Activated T-helper 9 cell treated with anti-CD3 and anti-CD28 coated beads, Interleukin-2, amount 50 U/mL, for 16 hours (primary cell): ENCODE measurements around the gene CELF5.

Source experiments
- DNase-seq: peaks from one replicate; pipeline ENCODE4 v3.0.0-alpha.2; 2020; ENCODE audit warnings: low read depth

CELF5 gene

DNA sequence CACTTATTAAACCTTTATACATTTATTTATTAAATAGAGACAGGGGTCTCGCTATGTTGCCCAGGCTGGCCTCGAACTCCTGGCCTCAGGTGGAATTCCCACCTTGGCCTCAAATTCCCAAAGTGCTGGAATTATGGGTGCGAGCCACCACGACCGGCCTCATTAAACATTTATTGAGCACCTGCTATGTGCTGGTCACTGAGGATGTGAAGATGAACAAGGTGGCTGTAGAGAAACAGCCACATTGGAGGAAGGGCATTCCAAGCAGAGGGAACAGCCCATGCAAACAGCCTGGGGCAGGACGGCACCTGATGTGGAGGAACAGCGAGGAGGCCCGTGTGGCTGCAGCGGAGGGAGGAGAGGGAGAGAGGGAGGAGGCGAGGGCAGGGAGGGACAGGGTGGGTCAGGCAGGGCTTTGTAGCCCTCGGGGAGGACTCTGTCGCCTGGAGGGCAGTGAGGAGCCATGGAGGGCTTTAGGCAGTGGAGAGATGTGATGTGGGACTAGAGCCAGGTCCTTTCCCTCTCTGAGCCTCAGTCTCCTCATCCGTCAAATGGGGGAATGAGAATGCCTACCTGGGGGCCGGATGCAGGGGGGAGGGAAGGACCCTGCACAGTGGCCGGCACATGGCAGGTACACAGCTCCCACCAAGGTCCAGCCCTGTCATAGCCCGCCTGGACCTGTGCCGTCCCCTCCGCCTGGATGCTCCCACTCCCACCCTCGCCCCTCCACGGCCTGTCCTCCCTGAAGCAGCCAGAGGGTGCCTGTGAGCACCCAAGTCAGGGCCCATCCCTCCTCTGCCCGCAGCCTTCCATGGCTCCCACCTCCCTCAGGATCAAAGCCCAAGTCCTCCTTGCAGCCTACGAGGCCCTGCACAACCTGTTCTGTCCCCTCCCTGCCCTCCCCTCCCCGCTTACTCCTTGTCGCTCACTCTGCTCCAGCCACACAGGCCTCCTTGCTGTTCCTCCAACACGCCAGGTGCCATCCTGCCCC lies 120.4 kb downstream of the CELF5 start:
- no peak for DNase-seq

DNA sequence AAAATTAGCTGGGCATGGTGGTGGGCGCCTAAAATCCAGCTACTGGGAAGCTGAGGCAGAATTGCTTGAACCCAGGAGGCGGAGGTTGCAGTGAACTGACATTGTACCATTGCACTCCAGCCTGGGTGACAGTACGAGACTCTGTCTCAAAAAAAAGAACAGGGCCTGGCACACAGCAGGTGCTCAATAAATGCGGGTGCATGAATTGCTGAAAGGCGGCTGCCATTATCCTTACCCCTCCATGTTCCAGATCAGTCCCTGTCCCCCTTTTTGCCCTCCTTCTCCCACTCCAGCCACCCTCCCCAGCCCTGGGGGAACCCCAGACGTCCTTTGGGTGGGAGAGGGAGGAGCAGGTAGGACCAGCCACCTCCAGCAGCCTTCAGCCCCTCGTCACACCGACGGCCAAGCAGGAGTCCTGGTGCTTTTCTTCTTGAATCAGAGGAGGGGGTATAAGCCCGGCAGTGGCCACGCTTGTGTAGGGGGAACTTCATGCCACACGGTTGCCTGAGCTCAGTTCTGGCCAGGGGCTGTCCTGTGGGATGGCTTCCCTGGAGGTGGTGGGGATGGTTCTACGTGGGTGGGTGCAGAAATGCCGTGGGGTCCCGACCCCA lies 121.5 kb downstream of the CELF5 start:
- DNase-seq = no peak
